Common myeloid progenitor, CD34-positive (primary cell): Measurements from ENCODE around the gene ERBB3.
A peak's percentile ranks its signal among the peaks of the same experiment; 100 is the strongest.

ENCODE experiments used
- CTCF ChIA-PET: fragments of 350-600 bp; sonication (Branson Sonifier 250); formaldehyde crosslinking; loops from one replicate; lab custom pipeline; 2021; ENCODE audit warnings: antibody characterized with exemption; lab: Charles Lee
- POLR2A ChIA-PET: fragments of 350-600 bp; sonication (Branson Sonifier 250); formaldehyde crosslinking; loops from one replicate; lab custom pipeline; 2021; ENCODE audit warnings: antibody characterized with exemption; lab: Charles Lee
- DNase-seq, 3 donors: peaks; one replicate each; pipeline versions ENCODE4 v3.0.0 to v3.0.0-alpha.2; 2013
- H3K27ac ChIP-seq, 2 experiments: 1 replicate in 1 of 2; 2 replicates in 1 of 2; pipeline ENCODE4 v1.7.0; 2013; ENCODE audit warnings: inconsistent platforms in 2 of 2, low read length in 2 of 2, mild to moderate bottlenecking in 2 of 2, low read depth in 1 of 2, moderate library complexity in 1 of 2; ENCODE audit not compliant: severe bottlenecking in 2 of 2, insufficient read depth in 1 of 2, poor library complexity in 1 of 2
- H3K27me3 ChIP-seq, 5 experiments: replicated peaks in 2 of 5; 1 replicate in 3 of 5; 2 replicates in 2 of 5; pipeline versions ENCODE4 v1.6.1 to v1.7.0; 2013; ENCODE audit warnings: low read length in 4 of 5, mild to moderate bottlenecking in 2 of 5, moderate library complexity in 2 of 5, inconsistent platforms in 1 of 5; ENCODE audit not compliant: insufficient read depth in 5 of 5, control insufficient read depth in 4 of 5
- H3K36me3 ChIP-seq, 4 experiments: 1 replicate in 2 of 4; 2 replicates in 2 of 4; pipeline versions ENCODE4 v1.6.1 to v1.7.0; 2013; ENCODE audit warnings: low read length in 3 of 4, control low read depth in 1 of 4, mild to moderate bottlenecking in 1 of 4; ENCODE audit not compliant: control insufficient read depth in 4 of 4, insufficient read depth in 4 of 4
- H3K4me1 ChIP-seq, 4 experiments: 1 replicate in 3 of 4; 2 replicates in 1 of 4; pipeline versions ENCODE4 v1.6.1 to v1.7.1; 2013; ENCODE audit warnings: low read length in 3 of 4, mild to moderate bottlenecking in 3 of 4, control low read depth in 1 of 4, inconsistent platforms in 1 of 4, moderate library complexity in 1 of 4; ENCODE audit not compliant: control insufficient read depth in 4 of 4, insufficient read depth in 4 of 4; ENCODE audit errors: control extremely low read depth in 1 of 4
- H3K4me3 ChIP-seq, 7 experiments: 1 replicate in 4 of 7; 2 replicates in 3 of 7; pipeline versions ENCODE4 v1.5.1 to v1.7.0; 2013; ENCODE audit warnings: mild to moderate bottlenecking in 7 of 7, low read length in 6 of 7, moderate library complexity in 6 of 7, inconsistent platforms in 2 of 7, low read depth in 2 of 7, control low read depth in 1 of 7; ENCODE audit not compliant: insufficient read depth in 4 of 7, control insufficient read depth in 1 of 7; ENCODE audit errors: extremely low read depth in 1 of 7
- H3K9me3 ChIP-seq, 5 experiments: 1 replicate in 4 of 5; 2 replicates in 1 of 5; pipeline versions ENCODE4 v1.6.1 to v1.7.1; 2013; ENCODE audit warnings: low read length in 4 of 5, mild to moderate bottlenecking in 2 of 5, inconsistent platforms in 1 of 5, low read depth in 1 of 5, moderate library complexity in 1 of 5; ENCODE audit not compliant: control insufficient read depth in 4 of 5, insufficient read depth in 2 of 5; ENCODE audit errors: control extremely low read depth in 1 of 5
- WGBS: methylation state at CpG from one replicate; pipeline ENCODE4 v1.1.5; 2013; ENCODE audit not compliant: insufficient coverage; 5-methylcytosine and 5-hydroxymethylcytosine counted together

ERBB3 gene

GRCh38 chr12:56129206-56129941 is 49.4 kb downstream of the ERBB3 start:
- ChIA-PET POLR2A (interaction anchor here (0.6 to 4.8 kb wide), 3 partner anchors 29 to 1695 kb away, joined by 3 to 24 read pairs (median 11); partner anchors contain the start of genes MYL6 and RNF41), CTCF (interaction anchor here (0.6 to 12.4 kb wide), 11 partner anchors 9 to 93 kb away, joined by 3 to 198 read pairs (median 7); partner anchors contain the start of genes MYL6, MYL6B, RNF41 and RPL41)
- H3K36me3 ChIP-seq: peaks cover 16 to 41% (median 34%) of the 10 kb centered on the region in 4 experiments
- H3K27me3 ChIP-seq: no peaks in the 10 kb centered on the region
- peaks cover 26 to 62% (median 59%) of the 10 kb centered on the region in 4 experiments for H3K4me1 ChIP-seq
- WGBS: under 1% methylated on average over 24 of the region's 29 CpGs
- no peaks in the 10 kb centered on the region for H3K9me3 ChIP-seq
- peak; percentile 76 to 91 (median 86) for DNase-seq
- peak overlapping the region; percentile 35 to 89 for H3K27ac ChIP-seq
- peak overlapping the region; percentile 83 to 97 (median 90) for H3K4me3 ChIP-seq

GRCh38 chr12:56129942-56130495 is 50.1 kb downstream of the ERBB3 start:
- Histone ChIP-seq H3K27me3 (no peaks in the 10 kb centered on the region), H3K9me3 (no peaks in the 10 kb centered on the region), H3K4me3 (peak overlapping the region in 6 of 7 experiments; percentile 87 to 97 (median 90)), H3K27ac (peak overlapping the region; percentile 35 to 89), H3K36me3 (peaks cover 16 to 47% (median 36%) of the 10 kb centered on the region in 4 experiments), H3K4me1 (peaks cover 21 to 56% (median 52%) of the 10 kb centered on the region in 4 experiments)
- WGBS: 81% methylated on average over 16 of the region's 22 CpGs
- POLR2A ChIA-PET: interaction anchor here (0.6 to 4.8 kb wide), 2 partner anchors 28 to 1695 kb away, joined by 3 to 24 read pairs; partner anchors contain the start of gene MYL6
- DNase-seq: no peak
- CTCF ChIA-PET: interaction anchor here (0.6 to 5.6 kb wide), 8 partner anchors 8 to 58 kb away, joined by 3 to 37 read pairs (median 4); partner anchors contain the start of genes MYL6, MYL6B, RPL41 and ZC3H10

GRCh38 chr12:56130876-56131275 is 50.9 kb downstream of the ERBB3 start:
- POLR2A ChIA-PET: no interaction called here
- WGBS: 100% methylated on average over 1 of the region's 4 CpGs
- H3K4me1 ChIP-seq: peaks cover 18 to 47% (median 44%) of the 10 kb centered on the region in 4 experiments
- peak overlapping the region; percentile 12 to 89 for H3K27ac ChIP-seq
- no peak for DNase-seq
- no peaks in the 10 kb centered on the region for H3K27me3 ChIP-seq
- H3K9me3 ChIP-seq: no peaks in the 10 kb centered on the region
- no peak overlapping the region for H3K4me3 ChIP-seq
- CTCF ChIA-PET: interaction anchor here (0.9 to 5.6 kb wide), 4 partner anchors 8 to 57 kb away, joined by 3 to 37 read pairs (median 11); partner anchors contain the start of genes RPL41 and ZC3H10
- peaks cover 16 to 51% (median 38%) of the 10 kb centered on the region in 4 experiments for H3K36me3 ChIP-seq

GRCh38 chr12:56134897-56135296 is 54.9 kb downstream of the ERBB3 start:
- H3K27me3 ChIP-seq: no peaks in the 10 kb centered on the region
- ChIA-PET CTCF (interaction anchor here (1.0 to 10.6 kb wide), 2 partner anchors 9 to 10 kb away, joined by 5 to 90 read pairs; partner anchors contain the start of gene ESYT1), POLR2A (no interaction called here)
- 100% methylated on average over 1 of the region's 6 CpGs for WGBS
- H3K9me3 ChIP-seq: no peaks in the 10 kb centered on the region
- no peak overlapping the region for H3K4me3 ChIP-seq
- no peak overlapping the region for H3K27ac ChIP-seq
- no peak for DNase-seq
- peaks cover 20 to 88% (median 66%) of the 10 kb centered on the region in 4 experiments for H3K36me3 ChIP-seq
- peaks cover 0 to 24% (median 20%) of the 10 kb centered on the region in 4 experiments for H3K4me1 ChIP-seq

GRCh38 chr12:56137853-56138571 is 58.0 kb downstream of the ERBB3 start:
- CTCF ChIA-PET: interaction anchor here (0.7 to 10.6 kb wide), 9 partner anchors 8 to 326 kb away, joined by 3 to 90 read pairs (median 4); partner anchors contain the start of genes ESYT1, SMARCC2 and ZC3H10
- 95% methylated on average over 10 of the region's 14 CpGs for WGBS
- H3K9me3 ChIP-seq: no peaks in the 10 kb centered on the region
- no peaks in the 10 kb centered on the region for H3K27me3 ChIP-seq
- POLR2A ChIA-PET: interaction anchor here (1.1 kb wide), 1 partner anchor 25 kb away, joined by 3 read pairs; no protein-coding TSS in a partner anchor
- peak overlapping the region in 1 of 2 experiments; percentile 25 for H3K27ac ChIP-seq
- H3K4me1 ChIP-seq: peaks cover 0 to 23% (median 17%) of the 10 kb centered on the region in 4 experiments
- peaks cover 21 to 85% (median 66%) of the 10 kb centered on the region in 4 experiments for H3K36me3 ChIP-seq
- no peak for DNase-seq
- no peak overlapping the region for H3K4me3 ChIP-seq

- H3K27me3 ChIP-seq: no peaks in the 10 kb centered on the region
- peak in 2 of 3 donors; percentile 50 to 59 for DNase-seq
- CTCF ChIA-PET: interaction anchor here (0.9 to 10.6 kb wide), 6 partner anchors 8 to 95 kb away, joined by 3 to 90 read pairs (median 4); partner anchors contain the start of gene ESYT1
- peaks cover 17 to 72% (median 64%) of the 10 kb centered on the region in 4 experiments for H3K36me3 ChIP-seq
- POLR2A ChIA-PET: no interaction called here
- H3K27ac ChIP-seq: peak overlapping the region; percentile 44 to 54
- WGBS: 58% methylated on average over 14 of the region's 19 CpGs
- no peaks in the 10 kb centered on the region for H3K9me3 ChIP-seq
- peak overlapping the region in 1 of 7 experiments; percentile 4 for H3K4me3 ChIP-seq
- H3K4me1 ChIP-seq: peaks cover 0 to 35% (median 20%) of the 10 kb centered on the region in 4 experiments
These were observed 62.2 kb downstream of the ERBB3 start for GRCh38 chr12:56141946-56142784.
